Stimulated activated CD4-positive, alpha-beta T cell treated with anti-CD3 and anti-CD28 coated beads, Interleukin-12 subunit alpha, Interleukin-12 subunit beta, amount 100 ng/mL, for 24 hours (primary cell): ENCODE results near the gene GHRL.
A peak's percentile ranks its signal among the peaks of the same experiment; 100 is the strongest.
"Not testable (repeated sequence)": the region's sequence is repeated elsewhere in the genome, so short reads cannot be mapped to it uniquely, and the experiment has no call there.

ENCODE experiments used
- DNase-seq, 2 experiments: peaks; one replicate each; pipeline ENCODE4 v3.0.0-alpha.2; 2020; ENCODE audit warnings: low read depth in 2 of 2

The GHRL gene

GRCh38 chr3:10298064-10298463, 5.3 kb upstream of the GHRL start:
- DNase-seq = not testable (repeated sequence)

- DNase-seq = no peak
These were observed 1.4 kb upstream of the GHRL start for GRCh38 chr3:10294030-10294586.

GRCh38 chr3:10291641-10292040, 1.1 kb downstream of the GHRL start:
- no peak for DNase-seq

DNA sequence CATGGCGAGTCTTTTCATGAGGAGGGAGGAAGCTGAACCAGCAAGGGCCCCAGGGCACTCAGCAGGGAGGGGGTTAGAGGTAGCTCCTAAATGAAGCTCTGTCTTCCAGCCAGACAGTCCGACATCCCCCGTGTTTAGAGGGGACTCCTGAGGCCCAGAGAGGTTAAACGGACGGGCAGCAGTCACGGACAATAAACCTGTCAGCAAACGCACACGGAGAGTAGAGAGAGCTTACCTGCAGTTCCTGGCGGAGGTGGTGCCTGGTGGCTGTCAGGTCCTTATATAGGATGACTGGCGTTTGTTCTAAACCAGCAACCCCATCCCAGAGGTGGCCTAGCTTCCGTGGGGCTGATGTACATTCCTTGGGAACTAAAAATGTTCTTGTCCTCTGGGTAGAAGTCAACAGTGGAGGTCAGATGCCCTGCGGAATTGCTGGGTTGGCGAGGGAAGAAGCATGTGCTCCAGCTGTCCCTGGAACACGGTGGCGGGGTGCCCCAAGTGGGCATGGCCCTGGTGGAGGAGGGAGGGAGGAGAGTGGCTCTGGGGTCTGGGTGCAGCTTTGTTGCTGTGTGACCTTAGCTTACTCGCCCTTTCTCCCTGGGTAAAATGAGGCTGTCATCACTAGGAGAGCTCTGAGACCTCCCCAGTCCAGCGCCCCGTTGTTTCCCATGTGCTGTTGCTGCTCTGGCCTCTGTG, 2.1 kb downstream of the GHRL start:
- DNase-seq = no peak

GRCh38 chr3:10289787-10290355, 2.9 kb downstream of the GHRL start:
- no peak for DNase-seq

DNA sequence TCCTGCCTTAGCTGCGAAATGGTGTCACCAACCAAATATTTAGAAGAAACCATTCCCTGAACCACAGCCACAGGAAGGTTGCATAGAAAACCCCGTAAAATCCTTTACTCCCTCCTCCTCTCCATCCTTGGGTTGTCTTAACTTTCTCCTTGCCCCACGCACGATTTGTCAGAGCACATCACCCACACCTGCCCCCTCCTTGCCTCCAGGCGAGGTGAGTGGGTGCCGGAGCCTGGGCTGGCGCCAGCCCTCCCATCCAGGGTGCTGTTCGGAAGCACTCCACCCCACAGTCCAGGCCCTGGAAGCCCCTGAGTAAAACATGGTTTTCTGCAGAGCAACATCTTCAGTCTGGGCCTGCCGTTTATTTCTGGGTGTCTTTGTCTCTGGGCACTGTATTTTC, 3.7 kb downstream of the GHRL start:
- DNase-seq = no peak

- DNase-seq = no peak
These were observed 4.2 kb downstream of the GHRL start for GRCh38 chr3:10288575-10288960.

GRCh38 chr3:10287936-10288574, 4.7 kb downstream of the GHRL start:
- no peak for DNase-seq

DNA sequence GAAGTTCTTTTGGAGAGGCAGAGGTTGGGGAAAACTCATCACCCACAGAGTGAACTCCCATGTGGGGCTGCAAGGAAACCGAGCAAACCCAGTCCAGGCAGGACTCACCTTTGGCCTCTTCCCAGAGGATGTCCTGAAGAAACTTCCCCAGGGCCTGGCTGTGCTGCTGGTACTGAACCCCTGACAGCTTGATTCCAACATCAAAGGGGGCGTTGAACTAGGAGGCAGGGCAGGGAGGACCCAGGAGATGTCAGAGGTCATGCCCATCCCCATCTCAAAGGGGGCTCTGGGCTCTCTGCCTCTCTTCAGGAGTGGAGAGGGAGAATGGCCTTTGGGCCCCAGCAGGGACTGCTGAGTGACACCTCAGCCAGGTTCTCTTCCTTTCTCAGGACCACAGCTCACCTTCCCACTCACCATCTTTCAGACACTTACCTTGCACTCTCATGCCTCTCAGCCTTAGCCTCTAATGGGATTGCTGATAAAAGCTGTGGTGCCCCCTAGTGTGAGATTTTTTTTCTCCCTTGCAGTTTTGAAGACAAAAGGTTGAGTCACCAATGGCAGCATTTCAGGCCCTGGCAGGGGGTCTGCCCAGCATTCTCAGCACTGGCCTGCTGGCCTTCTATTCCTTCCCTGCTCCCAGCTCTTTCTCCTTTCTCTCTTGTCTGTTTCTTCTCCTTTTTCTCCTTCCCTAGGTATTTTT, 6.0 kb downstream of the GHRL start:
- DNase-seq = no peak

DNA sequence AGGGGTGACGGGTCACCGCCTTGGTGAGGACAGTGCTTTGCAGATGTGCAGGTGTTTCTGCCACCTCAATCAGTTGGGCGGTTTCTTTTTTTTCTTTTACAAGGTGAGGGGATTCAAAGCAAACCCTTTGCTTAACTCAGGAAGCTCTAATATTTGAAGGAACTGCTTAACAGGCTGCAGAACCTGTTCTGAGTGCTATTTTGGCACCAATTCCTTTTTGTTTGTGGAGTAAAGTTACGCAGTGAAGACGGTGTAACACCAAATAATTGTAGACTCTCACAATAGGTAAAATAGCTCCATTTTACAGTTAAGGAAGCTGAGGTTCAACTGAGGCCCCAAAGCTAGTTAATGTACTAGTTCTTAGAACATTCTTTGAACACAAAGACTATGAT, 6.6 kb downstream of the GHRL start:
- DNase-seq = no peak

DNA sequence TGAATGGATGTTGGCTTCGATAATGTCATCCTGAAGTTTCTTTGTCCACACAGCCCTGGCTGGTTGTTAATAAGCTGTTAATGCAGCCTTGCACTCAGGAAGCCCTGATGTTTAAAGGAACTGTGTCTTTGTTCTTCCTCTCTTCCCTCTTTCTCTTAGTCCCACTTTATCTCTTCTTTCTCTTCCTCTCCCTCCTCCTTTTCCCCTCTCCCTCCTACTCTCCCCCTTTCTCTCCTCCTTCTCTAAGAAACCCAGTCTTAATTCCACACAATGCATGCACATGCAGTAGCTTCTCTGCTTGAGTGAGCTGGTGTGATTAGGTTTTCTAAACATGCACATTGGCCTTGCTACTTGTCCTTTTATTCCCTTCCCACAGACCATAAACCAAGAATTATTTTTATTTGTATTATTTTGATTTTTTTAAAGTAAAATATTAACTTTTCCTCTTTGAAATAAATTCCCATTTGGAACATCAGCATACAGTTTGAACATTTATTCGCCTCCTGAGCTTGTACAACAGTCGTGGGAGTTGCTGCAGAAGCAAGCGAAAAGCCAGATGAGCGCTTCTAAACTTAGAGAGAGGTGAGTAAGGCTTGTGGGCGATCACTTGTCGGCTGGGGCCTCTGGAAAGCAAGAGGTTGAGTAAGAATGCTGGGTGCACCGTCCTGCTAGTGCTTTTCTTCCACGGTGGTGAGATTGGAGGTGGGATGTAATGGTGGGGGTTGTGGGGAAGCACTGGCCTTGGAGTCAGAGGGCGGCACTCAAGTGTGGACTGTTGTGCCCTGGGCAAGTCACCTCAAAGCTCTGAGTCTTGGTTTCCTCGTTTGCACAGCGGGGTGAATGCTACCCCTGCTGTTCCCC, 7.2 kb downstream of the GHRL start:
- no peak for DNase-seq

DNA sequence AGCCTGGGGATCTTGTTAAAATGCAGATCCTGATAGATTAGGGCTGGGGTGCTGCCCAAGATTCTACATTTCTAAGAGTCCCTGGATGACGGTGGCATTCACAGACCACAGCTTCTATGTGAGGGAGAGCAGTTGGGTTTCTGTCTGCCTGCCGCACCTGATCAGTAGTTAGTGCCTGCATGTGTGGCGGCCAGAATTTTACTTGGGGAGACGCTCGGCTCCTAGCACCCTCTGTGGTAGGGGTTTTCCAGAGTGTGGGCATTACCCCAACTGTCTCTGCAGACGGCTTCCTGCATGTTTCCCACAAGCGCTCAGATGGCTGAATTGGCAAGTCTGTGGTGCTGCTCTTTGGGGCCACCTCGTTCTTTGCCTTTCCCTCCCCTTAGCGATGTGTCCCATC, 8.3 kb downstream of the GHRL start:
- peak in 1 of 2 experiments; percentile 7 for DNase-seq

DNA sequence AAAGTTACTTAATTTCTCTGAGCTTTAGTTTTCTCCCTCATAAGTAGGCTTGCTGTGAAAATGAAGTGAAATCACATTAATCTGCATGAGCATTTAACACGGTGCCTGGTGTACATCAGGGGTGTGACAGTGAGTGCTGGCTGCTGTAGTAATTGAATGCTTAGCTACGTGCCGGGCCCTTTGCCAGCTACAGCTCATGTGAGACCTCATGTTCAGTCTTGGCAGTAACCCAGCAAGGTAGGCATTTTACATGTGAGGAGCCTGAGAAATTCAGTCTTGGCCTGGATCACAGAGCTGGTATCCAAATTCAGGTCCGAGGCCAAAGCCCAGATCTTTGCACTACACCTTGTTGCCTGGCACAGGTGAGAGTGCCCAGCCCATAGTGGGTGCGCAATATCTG, 9.1 kb downstream of the GHRL start:
- DNase-seq = no peak

DNA sequence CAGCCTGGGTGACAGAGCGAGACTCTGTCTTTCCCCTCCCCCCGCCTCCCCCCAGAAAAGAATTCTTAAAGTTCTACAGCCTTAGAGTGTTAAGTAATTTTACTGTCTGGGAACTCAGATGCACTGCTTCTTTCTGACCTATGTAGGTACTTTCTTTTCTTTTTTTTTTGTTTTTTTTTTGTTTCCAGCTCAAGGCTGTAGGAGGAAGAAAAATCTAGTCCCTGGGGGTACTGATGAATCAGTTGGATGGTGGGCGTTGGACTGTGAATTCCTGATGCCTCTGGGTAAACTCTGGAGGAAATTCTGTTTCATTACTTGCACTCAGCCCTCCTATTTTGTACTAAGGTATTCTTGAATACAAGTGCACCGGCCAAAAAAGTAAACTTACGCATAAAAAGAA, 10.8 kb downstream of the GHRL start:
- no peak for DNase-seq

GRCh38 chr3:10280571-10280970, 12.2 kb downstream of the GHRL start:
- no peak for DNase-seq

DNA sequence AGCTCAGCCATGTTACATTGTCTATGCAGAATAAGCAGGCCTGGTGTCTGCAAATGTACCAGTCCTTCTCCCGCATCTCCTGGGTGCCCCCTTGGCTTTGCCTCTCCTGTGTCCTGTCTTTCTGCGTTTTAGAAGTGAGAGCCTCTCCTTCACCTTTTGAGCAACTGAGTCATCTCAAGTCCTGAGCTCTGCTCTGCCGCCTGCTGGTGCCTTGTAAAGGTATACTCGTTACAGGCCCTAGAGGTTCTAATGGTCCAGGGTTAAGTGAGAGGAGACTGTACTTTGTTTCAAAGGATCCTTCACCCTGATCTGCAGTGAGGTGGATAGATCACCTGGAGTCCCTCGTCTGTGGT, 12.6 kb downstream of the GHRL start:
- DNase-seq = no peak

- no peak for DNase-seq
These were observed 13.2 kb downstream of the GHRL start for GRCh38 chr3:10279384-10280176.

DNA sequence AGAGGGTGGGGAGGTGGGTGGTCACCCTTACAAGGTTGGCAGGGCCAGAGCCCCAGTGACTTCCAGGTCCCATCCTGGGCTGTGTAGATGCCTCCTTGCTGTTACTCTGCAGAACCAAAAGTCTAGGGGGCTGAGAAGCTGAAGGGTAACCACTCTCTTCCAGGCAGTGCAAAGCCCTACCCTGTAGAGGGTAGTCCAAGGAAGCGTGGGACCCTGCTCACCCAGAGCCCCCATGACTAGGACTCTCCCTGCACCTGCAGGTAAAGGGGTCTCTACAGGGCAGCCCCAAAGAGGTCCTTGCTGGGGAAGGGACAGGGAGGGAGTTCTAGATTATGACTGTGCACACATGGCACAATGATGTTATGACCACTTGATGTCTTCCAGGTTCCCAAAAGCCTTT, 14.2 kb downstream of the GHRL start:
- DNase-seq = no peak

DNA sequence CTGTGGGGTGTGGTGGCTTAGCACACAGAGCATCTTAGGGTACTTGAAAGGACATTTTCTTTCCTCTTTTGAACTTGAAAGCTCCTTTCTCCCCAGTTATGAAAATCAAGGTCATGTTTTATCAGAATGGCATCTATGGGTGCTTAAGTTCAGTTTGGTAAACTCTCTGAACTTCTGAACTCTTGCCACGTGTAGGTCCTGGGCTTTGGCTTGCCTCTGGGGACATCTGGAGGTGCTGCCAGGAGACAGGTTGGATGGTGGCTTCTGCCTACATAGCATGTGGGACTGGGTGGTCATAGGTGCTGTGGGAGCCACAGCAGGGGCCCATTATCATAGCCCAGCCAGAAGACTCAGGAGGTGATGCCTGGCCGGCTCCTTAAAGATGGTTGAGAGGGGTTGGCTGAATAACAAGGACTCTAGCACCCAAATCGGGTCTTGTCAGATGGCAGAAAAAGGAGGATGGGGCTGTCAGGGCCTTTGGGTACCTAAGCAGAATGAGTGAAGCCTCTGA, 15.6 kb downstream of the GHRL start:
- no peak for DNase-seq

- DNase-seq = no peak
These were observed 18.1 kb downstream of the GHRL start for GRCh38 chr3:10274601-10275000.
